ENCODE measurements around the gene FAM118A.
"Not testable (repeated sequence)": the region's sequence is repeated elsewhere in the genome, so short reads cannot be mapped to it uniquely, and the experiment has no call there.

FAM118A gene

DNA sequence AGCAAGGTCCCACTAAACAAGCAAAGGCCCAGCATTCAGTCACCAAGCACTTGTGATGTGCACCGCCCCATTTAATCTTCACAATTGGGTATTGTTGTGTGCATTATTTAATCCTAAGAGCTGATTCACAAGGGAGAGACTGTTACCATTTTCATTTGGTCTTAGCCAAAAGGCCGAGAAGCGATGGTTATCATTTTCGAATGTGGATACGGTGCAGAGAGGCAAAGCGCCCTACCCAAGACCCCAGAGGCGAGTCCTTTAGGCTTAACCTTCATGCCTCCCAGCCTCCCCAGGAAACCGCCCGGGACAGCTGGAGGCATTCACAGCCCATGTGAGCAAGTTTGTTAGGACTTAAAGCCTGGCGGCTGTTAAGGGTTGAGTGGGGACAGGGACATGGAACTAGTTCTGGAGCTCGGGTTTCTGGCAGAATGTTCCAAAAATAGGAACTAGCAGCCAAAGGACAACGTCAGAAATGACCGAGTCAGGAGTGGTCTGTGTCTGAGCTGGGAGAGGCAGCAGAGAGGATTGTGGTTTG lies 38.0 kb upstream of the FAM118A start:
- H3K27ac ChIP-seq (ENCODE audit: low read depth, low read length), result peak overlapping the region; percentile 76
- no peak overlapping the region for H3K9ac ChIP-seq (ENCODE audit: low read length)
- H3K4me1 ChIP-seq (ENCODE audit: control insufficient read depth, insufficient read depth, low read length), result peaks cover 9% of the 10 kb centered on the region
- no peaks in the 10 kb centered on the region for H3K36me3 ChIP-seq (ENCODE audit: control insufficient read depth, insufficient read depth, low read length)
- H3K27me3 ChIP-seq (ENCODE audit: control insufficient read depth, insufficient read depth, low read length), result no peaks in the 10 kb centered on the region
- H3K4me3 ChIP-seq (ENCODE audit: low read length), result no peak overlapping the region

- H3K27ac ChIP-seq (ENCODE audit: low read depth, low read length), result peak overlapping the region; percentile 76
- no peaks in the 10 kb centered on the region for H3K36me3 ChIP-seq (ENCODE audit: control insufficient read depth, insufficient read depth, low read length)
- peaks cover 9% of the 10 kb centered on the region for H3K4me1 ChIP-seq (ENCODE audit: control insufficient read depth, insufficient read depth, low read length)
Observed at GRCh38 chr22:45272498-45272897, 37.2 kb upstream of the FAM118A start.

GRCh38 chr22:45273452-45274075 lies 36.2 kb upstream of the FAM118A start:
- Histone ChIP-seq H3K36me3 (ENCODE audit: control insufficient read depth, insufficient read depth, low read length) (no peaks in the 10 kb centered on the region), H3K9ac (ENCODE audit: low read length) (no peak overlapping the region), H3K4me1 (ENCODE audit: control insufficient read depth, insufficient read depth, low read length) (peaks cover 9% of the 10 kb centered on the region), H3K27ac (ENCODE audit: low read depth, low read length) (peak overlapping the region; percentile 45), H3K4me3 (ENCODE audit: low read length) (no peak overlapping the region), H3K27me3 (ENCODE audit: control insufficient read depth, insufficient read depth, low read length) (no peaks in the 10 kb centered on the region)

More at GRCh38 chr22:45272498-45272897, 37.2 kb upstream of the FAM118A start:
- H3K4me3 ChIP-seq (ENCODE audit: low read length), result no peak overlapping the region
- no peak overlapping the region for H3K9ac ChIP-seq (ENCODE audit: low read length)
- H3K27me3 ChIP-seq (ENCODE audit: control insufficient read depth, insufficient read depth, low read length), result no peaks in the 10 kb centered on the region

DNA sequence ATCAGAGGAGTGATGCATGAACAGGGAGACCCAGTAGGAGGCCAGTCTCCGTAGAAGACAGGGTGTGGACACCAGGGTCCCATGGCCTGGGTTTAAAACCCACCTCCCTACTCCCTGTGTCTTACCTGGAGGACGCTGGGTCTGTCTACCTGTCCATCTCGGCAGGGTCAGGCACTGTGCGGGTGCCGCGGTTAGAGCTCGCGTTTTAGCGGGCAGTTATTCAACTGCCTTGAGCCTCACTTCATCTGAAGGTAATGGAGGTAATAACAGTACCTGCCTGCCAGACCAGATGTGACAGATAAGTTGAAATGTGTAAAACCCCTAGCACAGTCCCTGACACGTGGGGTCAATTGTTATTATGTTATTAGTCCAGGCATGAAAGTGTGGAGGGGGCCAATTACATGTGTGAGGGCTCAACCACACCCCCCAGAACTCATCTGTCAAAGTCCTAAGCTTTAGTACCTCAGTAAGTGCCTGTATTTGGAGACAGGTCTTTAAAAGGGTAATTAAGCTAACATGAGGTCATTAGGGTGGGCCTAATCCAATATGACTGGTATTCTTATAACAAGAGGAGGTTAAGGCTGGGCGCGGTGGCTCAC lies 33.1 kb upstream of the FAM118A start:
- H3K4me3 ChIP-seq (ENCODE audit: low read length), result no peak overlapping the region
- H3K27me3 ChIP-seq (ENCODE audit: control insufficient read depth, insufficient read depth, low read length), result no peaks in the 10 kb centered on the region
- peaks cover 7% of the 10 kb centered on the region for H3K4me1 ChIP-seq (ENCODE audit: control insufficient read depth, insufficient read depth, low read length)
- no peaks in the 10 kb centered on the region for H3K36me3 ChIP-seq (ENCODE audit: control insufficient read depth, insufficient read depth, low read length)
- H3K27ac ChIP-seq (ENCODE audit: low read depth, low read length), result no peak overlapping the region
- no peak overlapping the region for H3K9ac ChIP-seq (ENCODE audit: low read length)

GRCh38 chr22:45277720-45278119 lies 32.0 kb upstream of the FAM118A start:
- not testable (repeated sequence) for H3K27ac ChIP-seq (ENCODE audit: low read depth, low read length); H3K4me1 ChIP-seq (ENCODE audit: control insufficient read depth, insufficient read depth, low read length); H3K4me3 ChIP-seq (ENCODE audit: low read length); H3K27me3 ChIP-seq (ENCODE audit: control insufficient read depth, insufficient read depth, low read length); H3K36me3 ChIP-seq (ENCODE audit: control insufficient read depth, insufficient read depth, low read length); H3K9ac ChIP-seq (ENCODE audit: low read length)

- H3K27ac ChIP-seq (ENCODE audit: low read depth, low read length), result no peak overlapping the region
- H3K9ac ChIP-seq (ENCODE audit: low read length), result no peak overlapping the region
- H3K4me1 ChIP-seq (ENCODE audit: control insufficient read depth, insufficient read depth, low read length), result no peaks in the 10 kb centered on the region
Observed at GRCh38 chr22:45278125-45278524, 31.6 kb upstream of the FAM118A start.

DNA sequence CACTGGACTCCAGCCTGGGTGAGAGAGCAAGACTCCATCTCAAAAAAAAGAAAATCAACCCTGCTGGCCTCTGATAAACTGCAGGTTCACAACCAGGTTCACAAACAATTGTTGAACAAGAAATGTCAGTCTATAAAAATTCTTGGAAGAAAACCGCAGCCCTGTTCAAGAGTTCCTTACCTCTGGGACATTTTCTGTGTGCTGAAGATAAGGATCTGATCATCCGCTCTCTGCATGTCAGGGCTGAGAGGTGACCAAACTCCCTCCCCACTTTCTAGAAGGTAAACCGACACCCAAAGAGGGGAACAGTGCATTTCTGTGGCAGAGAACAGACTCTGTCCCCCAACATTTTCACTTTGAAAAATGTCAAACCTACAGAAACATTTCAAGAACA lies 29.1 kb upstream of the FAM118A start:
- H3K4me3 ChIP-seq (ENCODE audit: low read length), result no peak overlapping the region
- H3K27ac ChIP-seq (ENCODE audit: low read depth, low read length), result peak overlapping the region; percentile 32
- H3K36me3 ChIP-seq (ENCODE audit: control insufficient read depth, insufficient read depth, low read length), result no peaks in the 10 kb centered on the region
- H3K9ac ChIP-seq (ENCODE audit: low read length), result no peak overlapping the region
- no peaks in the 10 kb centered on the region for H3K4me1 ChIP-seq (ENCODE audit: control insufficient read depth, insufficient read depth, low read length)
- no peaks in the 10 kb centered on the region for H3K27me3 ChIP-seq (ENCODE audit: control insufficient read depth, insufficient read depth, low read length)

More at GRCh38 chr22:45278125-45278524, 31.6 kb upstream of the FAM118A start:
- H3K4me3 ChIP-seq (ENCODE audit: low read length), result no peak overlapping the region
- no peaks in the 10 kb centered on the region for H3K27me3 ChIP-seq (ENCODE audit: control insufficient read depth, insufficient read depth, low read length)
- no peaks in the 10 kb centered on the region for H3K36me3 ChIP-seq (ENCODE audit: control insufficient read depth, insufficient read depth, low read length)

- H3K27ac ChIP-seq (ENCODE audit: low read depth, low read length), result no peak overlapping the region
- no peak overlapping the region for H3K9ac ChIP-seq (ENCODE audit: low read length)
- no peaks in the 10 kb centered on the region for H3K4me1 ChIP-seq (ENCODE audit: control insufficient read depth, insufficient read depth, low read length)
- H3K36me3 ChIP-seq (ENCODE audit: control insufficient read depth, insufficient read depth, low read length), result no peaks in the 10 kb centered on the region
- H3K27me3 ChIP-seq (ENCODE audit: control insufficient read depth, insufficient read depth, low read length), result no peaks in the 10 kb centered on the region
- no peak overlapping the region for H3K4me3 ChIP-seq (ENCODE audit: low read length)
Observed at GRCh38 chr22:45281010-45281409, 28.7 kb upstream of the FAM118A start.

- no peaks in the 10 kb centered on the region for H3K4me1 ChIP-seq (ENCODE audit: control insufficient read depth, insufficient read depth, low read length)
- H3K27ac ChIP-seq (ENCODE audit: low read depth, low read length), result no peak within 1 kb of the TSS
- H3K27me3 ChIP-seq (ENCODE audit: control insufficient read depth, insufficient read depth, low read length), result no peaks in the 10 kb centered on the region
- H3K9ac ChIP-seq (ENCODE audit: low read length), result no peak within 1 kb of the TSS
- peak within 1 kb of the TSS; percentile 43 for H3K4me3 ChIP-seq (ENCODE audit: low read length)
- no peaks in the 10 kb centered on the region for H3K36me3 ChIP-seq (ENCODE audit: control insufficient read depth, insufficient read depth, low read length)
Observed at GRCh38 chr22:45284705-45285262, 24.9 kb upstream of the FAM118A start, which contains the start of gene UPK3A. Gene UPK3A, plus strand, starts transcription at chr22:45284949. Its CDS starts 65 bp downstream, at chr22:45285014.

- no peak overlapping the region for H3K27ac ChIP-seq (ENCODE audit: low read depth, low read length)
Observed at GRCh38 chr22:45285263-45286058, 24.3 kb upstream of the FAM118A start.

GRCh38 chr22:45286854-45287551 lies 22.7 kb upstream of the FAM118A start:
- no peaks in the 10 kb centered on the region for H3K4me1 ChIP-seq (ENCODE audit: control insufficient read depth, insufficient read depth, low read length)
- H3K9ac ChIP-seq (ENCODE audit: low read length), result no peak overlapping the region
- H3K4me3 ChIP-seq (ENCODE audit: low read length), result no peak overlapping the region
- no peaks in the 10 kb centered on the region for H3K36me3 ChIP-seq (ENCODE audit: control insufficient read depth, insufficient read depth, low read length)
- H3K27ac ChIP-seq (ENCODE audit: low read depth, low read length), result no peak overlapping the region
- H3K27me3 ChIP-seq (ENCODE audit: control insufficient read depth, insufficient read depth, low read length), result no peaks in the 10 kb centered on the region

More at GRCh38 chr22:45285263-45286058, 24.3 kb upstream of the FAM118A start:
- Histone ChIP-seq H3K9ac (ENCODE audit: low read length) (no peak overlapping the region), H3K27me3 (ENCODE audit: control insufficient read depth, insufficient read depth, low read length) (no peaks in the 10 kb centered on the region), H3K4me3 (ENCODE audit: low read length) (no peak overlapping the region), H3K36me3 (ENCODE audit: control insufficient read depth, insufficient read depth, low read length) (no peaks in the 10 kb centered on the region), H3K4me1 (ENCODE audit: control insufficient read depth, insufficient read depth, low read length) (no peaks in the 10 kb centered on the region)

All from rectal smooth muscle tissue (tissue), 1 donor.